HG02884 (cell line): ENCODE measurements around the gene CTNNBL1.

Source experiments
- ATAC-seq: cut with Tn5 transposase; IDR thresholded peaks from one replicate; pipeline ENCODE4 v1.9.1; 2021; ENCODE audit warnings: mild to moderate bottlenecking, moderate library complexity; ENCODE audit not compliant: unreplicated experiment

The CTNNBL1 gene

DNA sequence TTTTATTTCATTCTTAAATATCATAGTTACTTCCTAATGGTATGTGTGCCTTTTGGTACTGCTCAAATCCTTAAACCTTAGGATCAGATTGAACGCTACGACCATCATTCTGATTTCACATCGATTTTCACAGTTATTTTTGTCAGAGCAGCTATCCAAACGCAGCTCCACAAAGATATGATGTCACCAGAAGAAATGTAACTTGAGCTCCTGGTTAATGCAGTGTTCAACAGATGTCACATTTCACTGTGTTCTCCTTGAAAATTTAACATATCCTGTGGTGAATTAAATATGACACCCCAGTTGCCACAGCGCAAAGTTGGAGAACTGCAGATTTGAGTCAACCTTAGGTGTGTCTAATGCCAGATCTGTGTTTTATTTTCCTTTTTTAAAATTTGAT, 81.4 kb downstream of the CTNNBL1 start:
- no peak for ATAC-seq

DNA sequence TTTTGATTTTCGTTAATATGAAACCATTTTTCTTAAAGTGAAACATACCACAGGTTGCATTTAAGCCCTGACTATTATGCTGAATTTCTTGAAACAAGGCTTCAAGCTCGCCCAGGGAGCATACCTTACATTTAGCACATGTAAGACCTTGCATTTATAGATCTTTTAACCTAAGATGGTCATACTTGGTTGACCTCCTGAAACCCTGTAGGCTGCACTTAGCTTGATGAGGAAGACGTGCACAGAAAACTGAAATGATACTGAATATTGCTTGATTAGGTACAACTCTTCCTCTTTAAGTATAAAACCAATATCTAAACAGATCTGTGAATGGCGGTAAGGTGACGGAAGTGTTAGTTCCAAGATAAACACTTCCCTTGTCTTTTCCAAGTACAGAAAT, 82.2 kb downstream of the CTNNBL1 start:
- ATAC-seq: no peak

DNA sequence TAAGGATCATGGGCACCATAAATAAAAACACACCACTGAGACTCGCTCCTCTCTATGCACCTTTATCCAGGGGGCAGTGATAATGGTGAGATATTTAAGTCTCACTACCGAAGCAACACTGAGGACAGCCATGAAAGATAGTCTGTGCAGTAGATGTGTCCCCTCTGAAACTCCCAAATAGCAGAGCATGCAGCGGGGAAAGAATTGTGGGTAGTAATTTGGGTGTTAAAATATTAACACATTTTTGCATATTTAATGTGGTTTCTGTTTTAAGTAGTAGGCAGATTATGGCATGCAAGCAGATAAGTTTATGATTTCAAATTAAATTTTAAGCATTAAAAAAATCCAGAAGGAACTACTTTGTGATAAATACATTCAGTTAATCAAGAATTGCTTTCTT, 82.7 kb downstream of the CTNNBL1 start:
- no peak for ATAC-seq

DNA sequence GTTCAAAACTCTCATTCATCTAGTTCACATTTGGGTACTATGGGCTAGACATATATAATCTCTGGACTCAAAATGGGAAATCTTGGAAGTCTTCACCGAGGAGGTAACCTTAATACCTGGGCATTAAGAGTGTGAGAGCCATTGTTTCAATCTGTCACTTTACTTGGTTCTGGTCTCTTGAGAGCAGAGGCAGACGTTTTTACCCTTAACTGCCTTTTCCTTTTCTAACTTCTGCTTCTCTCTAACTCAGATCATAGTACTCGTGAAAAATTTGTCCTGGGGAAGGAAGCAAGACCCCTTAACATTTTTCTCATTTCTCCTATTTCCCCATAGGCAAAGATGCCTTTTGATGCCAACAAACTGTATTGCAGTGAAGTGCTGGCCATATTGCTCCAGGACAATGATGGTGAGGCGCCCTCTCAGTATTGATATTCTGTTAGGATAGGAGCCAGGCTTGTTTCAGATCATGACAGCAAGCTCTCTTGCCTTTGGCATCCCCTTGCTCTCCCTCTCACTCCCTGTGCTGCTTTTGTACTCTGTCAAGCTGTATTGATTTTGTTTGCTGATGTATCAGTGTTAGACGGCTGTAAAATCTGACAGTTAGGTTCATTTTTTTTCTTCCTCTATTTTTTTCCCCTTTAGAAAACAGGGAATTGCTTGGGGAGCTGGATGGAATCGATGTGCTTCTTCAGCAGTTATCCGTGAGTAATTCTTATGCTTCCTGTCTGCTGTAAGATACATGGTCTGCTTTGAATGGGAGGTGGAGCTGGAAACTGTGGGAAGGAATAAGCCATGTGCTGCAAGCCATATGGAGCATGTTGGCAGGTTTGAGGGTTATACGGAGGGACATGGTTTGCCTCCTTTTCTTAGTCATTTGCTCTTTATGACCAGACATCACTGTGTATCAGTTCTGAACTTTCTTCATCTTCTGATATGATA, 83.5 kb downstream of the CTNNBL1 start:
- no peak for ATAC-seq

DNA sequence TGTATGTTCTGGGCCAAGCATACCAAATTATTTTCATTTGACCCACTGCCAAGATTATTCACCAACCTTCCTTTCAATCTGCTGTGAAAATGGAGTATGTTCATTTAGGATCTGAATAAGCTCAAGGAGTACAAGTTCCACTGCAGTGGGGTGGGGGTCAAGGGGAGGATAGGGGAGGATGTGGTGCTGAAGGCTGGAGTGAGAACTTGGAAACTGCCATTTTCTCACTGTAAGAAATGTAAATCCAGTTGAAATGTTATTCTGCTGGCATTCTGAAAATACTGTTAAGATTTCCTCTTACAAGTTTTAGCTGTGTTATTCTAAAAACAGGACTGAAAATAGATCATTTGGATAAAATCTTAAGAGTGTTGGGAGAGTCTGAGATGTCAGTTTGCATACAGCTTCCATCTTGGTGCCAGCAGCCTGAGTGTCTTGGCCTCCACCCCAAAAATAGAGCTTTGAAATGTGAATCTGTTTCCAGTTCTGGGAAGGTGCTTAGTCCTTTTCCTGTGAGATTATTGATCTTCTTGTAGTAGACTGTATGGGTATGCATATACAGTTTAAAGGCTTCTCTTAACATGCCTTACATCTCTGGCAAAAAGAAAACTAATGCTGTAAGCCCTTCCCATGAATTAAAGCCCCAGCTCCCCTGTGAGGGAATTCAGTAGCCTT, 84.3 kb downstream of the CTNNBL1 start:
- ATAC-seq: no peak

DNA sequence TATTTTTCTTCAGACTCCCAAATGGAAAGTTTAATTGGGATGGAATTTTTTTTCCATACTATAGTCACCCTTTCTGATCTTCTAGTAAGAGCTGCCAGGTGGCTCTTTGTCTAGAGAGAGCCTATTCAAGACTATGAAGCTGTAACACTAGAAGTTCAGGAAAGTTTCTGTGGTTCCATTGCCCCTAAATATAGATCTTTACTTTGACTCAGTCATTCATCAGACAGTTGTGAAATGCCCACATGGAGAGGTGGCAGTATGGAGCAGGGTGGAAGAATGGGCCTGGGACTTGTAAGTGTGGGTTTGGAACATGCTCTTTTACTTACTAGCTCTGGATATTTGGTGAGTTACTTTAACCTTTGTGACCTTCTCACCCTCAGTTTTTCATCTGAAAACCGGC, 87.8 kb downstream of the CTNNBL1 start:
- no peak for ATAC-seq

DNA sequence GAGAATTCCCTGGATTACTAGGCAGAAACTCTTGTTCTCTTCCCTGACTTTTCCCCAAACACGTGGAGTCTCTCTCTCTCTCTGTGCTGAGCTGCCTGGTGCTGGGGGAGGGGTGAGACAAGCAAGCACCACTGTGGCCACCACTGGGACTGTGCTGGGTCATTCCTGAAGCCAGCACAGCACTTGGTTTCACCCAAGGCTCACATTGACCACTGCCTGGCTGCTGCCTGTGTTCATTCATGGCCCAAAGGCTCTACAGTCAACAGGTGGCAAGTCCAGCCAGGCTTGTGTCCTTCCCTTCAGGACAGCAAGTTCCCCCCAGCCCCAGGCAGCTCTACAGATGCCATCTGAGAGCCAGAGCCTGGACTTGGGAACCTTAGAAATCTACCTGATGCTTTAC, 92.2 kb downstream of the CTNNBL1 start:
- no peak for ATAC-seq

DNA sequence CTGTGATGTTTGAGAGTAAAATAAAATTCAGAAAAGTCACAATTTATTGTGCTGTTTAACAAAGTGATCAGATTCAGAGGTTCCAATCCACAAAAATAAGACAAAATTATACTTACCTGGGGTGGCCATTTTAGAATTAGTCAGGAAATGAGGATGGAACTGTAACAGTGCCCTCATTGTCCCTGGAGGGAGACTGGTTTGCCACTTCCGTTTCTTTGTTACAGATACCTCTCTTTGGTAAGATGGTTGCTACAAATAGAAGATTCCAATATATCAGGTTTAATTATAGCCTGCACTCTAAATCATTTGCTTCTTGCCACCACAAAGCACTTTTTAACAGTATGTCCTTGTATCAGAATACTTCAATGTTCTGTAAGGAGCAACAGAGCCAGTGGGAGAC, 95.6 kb downstream of the CTNNBL1 start:
- ATAC-seq: no peak

DNA sequence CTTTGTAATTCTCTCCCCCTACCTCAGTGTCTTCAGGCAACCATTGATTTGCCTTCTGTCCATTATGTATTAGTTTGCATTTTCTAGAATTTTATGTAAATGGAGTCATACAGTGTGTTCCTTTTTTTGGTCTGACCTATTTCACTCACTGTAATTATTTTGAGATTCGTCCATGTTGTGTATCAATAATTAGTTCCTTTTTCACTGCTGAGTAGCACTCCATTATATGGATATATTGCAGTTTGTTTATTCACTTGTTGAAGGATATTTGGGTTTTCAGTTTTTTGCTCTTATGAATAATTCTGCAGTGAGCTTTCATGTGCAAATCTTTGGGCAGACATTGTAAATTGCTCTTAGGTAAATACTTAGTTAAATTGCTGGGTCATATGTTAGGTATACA, 97.1 kb downstream of the CTNNBL1 start:
- no peak for ATAC-seq

DNA sequence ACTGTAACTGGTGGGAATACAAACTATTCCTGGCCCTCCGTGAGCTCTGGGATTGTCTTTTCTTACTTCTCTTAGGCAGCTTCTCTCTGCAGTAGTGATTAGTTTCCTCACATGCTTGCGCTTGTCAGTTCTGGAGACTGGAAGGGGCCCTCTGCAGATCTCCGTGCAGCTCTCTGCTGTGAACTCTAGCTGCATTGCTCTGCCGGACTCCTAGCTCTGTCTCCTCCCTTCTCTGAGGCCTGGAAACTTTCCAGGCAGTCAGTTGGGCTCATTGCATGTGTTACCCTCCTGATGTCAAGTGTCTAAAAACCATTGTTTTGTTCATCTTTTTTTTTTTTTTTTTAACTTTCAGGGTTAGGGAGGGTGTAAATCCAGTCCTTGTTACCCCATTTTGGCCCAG, 102.3 kb downstream of the CTNNBL1 start:
- no peak for ATAC-seq

DNA sequence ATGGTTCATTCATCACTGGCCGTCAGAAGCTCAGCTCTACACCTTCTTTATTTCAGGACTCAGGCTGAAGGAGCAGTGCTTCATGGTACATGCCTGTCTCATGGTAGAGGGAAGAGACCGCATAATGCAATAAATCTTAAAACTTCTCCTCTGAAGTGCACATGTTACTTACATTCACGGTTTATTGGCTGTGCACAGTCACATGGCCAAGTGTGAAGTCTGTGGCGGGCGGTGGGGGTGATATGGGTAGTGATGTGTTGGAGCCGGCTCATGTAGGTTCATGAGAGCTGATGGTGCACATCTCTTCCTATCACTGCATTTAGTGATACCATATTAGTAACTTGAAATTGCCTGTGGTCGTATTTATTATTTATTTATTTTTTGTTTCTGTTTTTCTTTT, 102.9 kb downstream of the CTNNBL1 start:
- no peak for ATAC-seq

DNA sequence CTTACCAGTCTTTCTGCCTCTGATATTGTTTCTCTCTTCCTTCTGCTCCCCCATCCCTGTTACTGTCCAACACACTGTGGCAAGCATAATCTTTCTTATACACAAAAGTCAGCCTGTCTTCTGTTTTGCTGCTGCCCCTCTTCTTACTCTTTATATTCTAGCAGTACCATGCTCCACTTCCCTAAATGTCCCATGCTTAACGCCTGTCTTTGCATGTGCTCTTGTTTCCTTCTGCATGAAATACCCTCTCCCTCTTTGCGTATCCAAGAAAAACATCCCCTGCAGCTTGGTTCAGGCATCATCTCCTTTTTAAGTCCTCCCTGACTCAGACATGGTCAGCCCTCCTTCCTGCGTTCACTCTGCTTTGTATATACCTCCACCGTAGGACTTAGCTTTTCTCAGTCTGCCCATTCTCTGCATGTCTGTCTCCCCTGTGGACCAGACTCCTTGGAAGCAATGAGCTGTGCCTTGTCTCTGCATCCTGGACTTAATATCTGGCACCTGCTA, 103.9 kb downstream of the CTNNBL1 start:
- no peak for ATAC-seq

DNA sequence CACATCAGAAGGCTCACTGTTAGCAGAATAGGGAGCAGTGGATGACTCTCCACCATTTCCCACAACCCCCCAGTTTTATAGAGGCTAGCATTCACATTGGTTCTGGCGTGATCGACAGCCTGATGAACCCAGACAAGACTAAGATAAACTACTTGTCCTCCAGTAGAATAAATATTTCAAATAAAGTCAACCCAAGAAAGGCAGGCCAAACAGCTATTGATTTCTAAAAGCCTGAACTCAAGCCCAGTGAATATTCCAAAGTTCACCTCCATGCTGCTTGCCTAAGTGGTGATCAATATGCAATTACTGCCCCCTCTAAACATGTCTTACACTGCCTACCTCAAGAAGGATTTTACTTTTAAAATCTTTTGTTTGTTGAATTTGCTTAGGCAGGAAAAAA, 104.5 kb downstream of the CTNNBL1 start:
- no peak for ATAC-seq

DNA sequence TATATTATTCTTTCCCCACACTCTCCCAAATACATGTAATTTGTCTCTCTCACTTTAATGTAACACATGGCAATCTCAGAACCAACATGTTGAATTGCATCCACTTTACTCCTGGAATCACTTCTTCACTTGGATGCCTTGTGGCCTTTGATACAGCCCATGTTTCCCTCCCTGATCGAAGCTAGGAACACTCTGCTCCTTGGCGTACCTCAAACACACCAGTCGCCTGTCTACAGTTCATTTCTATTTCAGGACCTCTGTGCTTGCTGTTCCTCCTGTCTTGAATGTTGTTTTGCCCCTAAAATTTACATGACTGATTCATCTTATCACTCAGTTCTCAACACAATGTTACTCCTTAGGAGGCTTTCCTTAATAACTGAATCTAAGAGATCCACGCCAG, 106.8 kb downstream of the CTNNBL1 start:
- ATAC-seq: no peak

DNA sequence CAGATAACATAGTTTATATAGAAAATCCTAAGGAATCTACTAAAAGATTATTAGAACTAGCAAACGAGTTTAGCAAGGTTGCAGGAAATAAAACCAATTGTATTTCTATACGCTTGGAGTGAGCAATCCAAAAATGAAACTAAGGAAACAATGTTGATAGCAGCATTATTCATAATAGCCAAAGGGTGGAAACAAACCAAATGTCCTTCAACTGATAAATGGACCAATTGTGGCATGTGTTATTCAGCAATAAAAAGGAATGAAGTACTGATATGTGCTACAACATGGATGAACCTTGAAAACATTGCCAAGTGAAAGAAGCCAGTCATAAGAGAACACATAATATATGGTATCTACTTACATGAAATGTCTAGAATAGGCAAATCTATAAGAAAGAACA, 108.1 kb downstream of the CTNNBL1 start:
- ATAC-seq: no peak

DNA sequence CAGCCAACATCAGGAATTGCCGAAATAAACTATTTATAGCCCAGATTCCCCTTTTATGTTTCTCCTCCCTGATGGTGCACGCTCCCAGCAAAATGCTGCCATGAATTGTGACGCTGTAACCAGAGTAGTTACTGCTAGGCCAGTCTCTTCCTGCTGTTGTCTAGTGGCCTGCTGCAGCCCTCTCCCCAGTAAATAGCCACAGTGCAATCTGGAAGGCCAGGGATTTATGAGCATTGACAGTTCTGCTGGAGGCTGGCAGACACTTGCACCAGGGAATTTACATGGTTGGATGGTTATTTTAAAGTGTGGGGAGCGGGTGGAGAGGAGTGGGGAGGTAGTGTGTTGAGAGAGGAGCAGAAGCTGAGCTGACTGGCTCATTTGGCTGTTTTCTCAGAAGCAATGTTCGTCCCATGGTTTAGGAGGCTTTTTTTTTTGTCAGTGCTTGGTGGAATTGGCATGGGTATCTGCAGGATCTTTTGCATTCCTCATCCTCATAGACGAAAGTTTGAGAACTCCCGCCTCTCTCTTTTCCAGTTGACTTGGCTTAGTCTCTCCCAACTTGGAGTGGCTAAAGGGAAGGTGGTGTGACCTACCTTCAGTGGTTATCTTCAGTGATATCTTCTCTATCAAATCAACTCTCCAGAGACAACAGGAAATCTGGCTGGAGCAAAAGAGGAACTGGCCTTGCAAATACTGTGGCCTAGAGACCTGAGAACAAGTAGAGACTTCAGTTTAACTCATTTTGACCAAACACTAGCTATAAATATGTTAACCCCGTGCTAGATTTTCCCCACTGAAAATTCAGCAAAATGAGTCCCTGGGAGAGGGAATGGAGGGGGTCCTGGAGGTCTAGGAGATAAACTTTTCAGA, 109.8 kb downstream of the CTNNBL1 start:
- ATAC-seq: peak; percentile 55

DNA sequence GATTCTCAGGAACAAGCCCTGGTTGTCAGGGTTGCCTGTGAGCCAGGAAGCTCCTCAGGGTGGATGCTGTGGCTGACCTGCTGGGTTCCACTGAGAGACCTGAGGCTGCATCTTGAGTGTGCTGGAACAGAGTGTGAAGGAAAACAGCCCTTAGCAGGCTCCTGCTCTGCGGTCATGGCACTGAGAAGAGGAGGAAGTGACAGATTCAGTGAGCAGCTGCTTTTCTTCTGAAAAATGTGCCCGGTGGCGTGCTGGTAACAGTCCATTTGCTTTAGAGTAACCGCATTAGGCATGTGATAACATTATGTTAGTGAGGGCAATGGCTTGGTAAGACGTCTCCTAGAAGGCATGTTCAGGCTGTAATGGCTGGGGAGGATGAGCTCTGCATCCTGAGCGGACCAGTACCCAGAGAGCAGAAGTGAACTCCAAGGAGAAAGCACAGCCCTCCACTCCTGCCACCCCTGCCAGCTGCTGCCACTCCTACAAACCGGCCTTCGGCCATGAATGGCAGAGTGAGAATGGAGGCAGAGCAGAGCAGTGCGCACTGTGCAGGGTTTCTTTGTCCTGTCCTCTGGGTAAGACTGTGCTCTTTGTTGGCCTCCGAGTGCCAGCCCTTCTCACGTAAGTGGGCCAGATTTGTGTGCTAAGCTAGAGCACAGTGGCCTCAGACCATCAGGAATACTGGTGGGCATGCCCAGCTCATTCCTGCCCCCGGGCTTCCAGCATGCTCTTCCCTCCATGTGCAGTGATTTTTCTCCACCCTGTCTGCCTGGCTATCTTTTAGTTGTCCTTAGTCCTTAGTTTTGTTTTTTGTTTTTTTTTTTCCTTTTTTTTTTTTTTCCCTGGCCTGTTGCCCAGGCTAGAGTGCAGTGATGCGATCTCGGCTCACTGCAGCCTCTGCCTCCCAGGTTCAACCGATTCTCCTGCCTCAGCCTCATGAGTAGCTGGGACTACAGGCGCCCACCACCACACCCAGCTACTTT, 111.0 kb downstream of the CTNNBL1 start:
- ATAC-seq: peak; percentile 69

DNA sequence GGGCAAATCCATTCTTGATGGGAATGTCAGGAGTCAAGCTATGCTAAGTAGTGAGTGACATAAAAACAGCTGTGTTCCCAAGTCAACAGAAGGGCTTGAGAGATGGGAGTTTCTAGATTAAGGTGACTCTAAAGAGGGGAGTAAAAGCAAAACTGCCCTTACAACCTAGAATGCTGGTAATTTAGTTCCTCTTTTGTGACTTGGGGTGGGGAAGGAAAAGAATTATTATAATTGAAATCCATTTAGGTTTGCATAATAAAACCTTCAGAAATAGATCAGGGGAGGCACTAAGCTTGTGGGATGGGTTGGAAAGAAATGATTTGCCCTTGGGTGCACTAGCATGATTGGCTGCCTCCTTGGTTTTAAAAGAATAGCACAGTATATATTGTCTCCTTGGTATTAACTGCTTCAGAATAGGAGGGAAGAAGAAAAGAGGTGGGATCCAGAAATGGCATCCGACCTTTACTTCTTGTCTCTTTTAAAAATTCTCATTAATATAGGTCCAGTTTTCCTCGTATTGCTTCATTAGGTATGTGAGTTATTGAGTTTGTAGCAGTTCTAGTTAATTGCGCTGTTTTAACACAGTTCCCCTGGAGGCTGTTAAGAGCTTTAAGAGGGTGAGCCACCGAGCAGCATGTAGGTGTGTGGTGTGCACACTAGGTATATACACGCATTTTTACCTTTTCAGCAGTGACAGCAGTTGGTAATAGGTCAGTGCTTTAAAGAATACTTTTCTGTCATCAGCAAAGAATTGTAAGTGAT, 113.8 kb downstream of the CTNNBL1 start:
- ATAC-seq: no peak
